Glutamatergic neuron (in vitro differentiated cells): ENCODE results near the gene RAB19. TPM values are rescaled to one million over a fixed set of nuclear protein-coding genes. Genes with fewer than 3 reads are reported as not detected.
A peak's percentile ranks its signal among the peaks of the same experiment; 100 is the strongest.

Experiments used
- DNase-seq: peaks from one replicate; pipeline ENCODE4 v3.0.0; 2022
- H3K27ac Mint-ChIP-seq: one replicate; pipeline ENCODE4 v1.8.0; 2020; ENCODE audit warnings: mild to moderate bottlenecking, mixed read lengths, inconsistent platforms; ENCODE audit not compliant: unreplicated experiment
- H3K27me3 Mint-ChIP-seq: one replicate; pipeline ENCODE4 v1.8.0; 2020; ENCODE audit warnings: mild to moderate bottlenecking, moderate library complexity, mixed read lengths, inconsistent platforms; ENCODE audit not compliant: unreplicated experiment
- H3K36me3 Mint-ChIP-seq: one replicate; pipeline ENCODE4 v1.8.0; 2020; ENCODE audit warnings: mild to moderate bottlenecking, mixed read lengths, inconsistent platforms; ENCODE audit not compliant: unreplicated experiment
- H3K4me1 Mint-ChIP-seq: one replicate; pipeline ENCODE4 v1.8.0; 2020; ENCODE audit warnings: mild to moderate bottlenecking, low read depth, mixed read lengths, inconsistent platforms; ENCODE audit not compliant: unreplicated experiment
- H3K4me3 Mint-ChIP-seq: one replicate; pipeline ENCODE4 v1.8.0; 2020; ENCODE audit warnings: mild to moderate bottlenecking, mixed read lengths, inconsistent platforms; ENCODE audit not compliant: unreplicated experiment
- H3K9me3 Mint-ChIP-seq: one replicate; pipeline ENCODE4 v1.8.0; 2020; ENCODE audit warnings: mild to moderate bottlenecking, moderate library complexity, mixed read lengths, inconsistent platforms; ENCODE audit not compliant: unreplicated experiment
- total RNA-seq: library from RNA; stranded (reverse); fragmentation: NEBNext Ultra II Directional; extraction: Animal tissue kit (Norgen Biotek cat#: 25700); gene quantifications from one replicate; pipeline ENCODE4 v1.2.1, GENCODE V29; 2021; ENCODE audit not compliant: unreplicated experiment
- TF ChIP-seq, protein P1 (sequence below): fragments of 200-600 bp; sonication (generic); IDR thresholded peaks from one replicate; pipeline ENCODE4 v1.5.0; 2021; ENCODE audit not compliant: partially characterized antibody, unreplicated experiment

The RAB19 gene
- total RNA-seq, 1 donor from 2014 or later, result not detected

DNA sequence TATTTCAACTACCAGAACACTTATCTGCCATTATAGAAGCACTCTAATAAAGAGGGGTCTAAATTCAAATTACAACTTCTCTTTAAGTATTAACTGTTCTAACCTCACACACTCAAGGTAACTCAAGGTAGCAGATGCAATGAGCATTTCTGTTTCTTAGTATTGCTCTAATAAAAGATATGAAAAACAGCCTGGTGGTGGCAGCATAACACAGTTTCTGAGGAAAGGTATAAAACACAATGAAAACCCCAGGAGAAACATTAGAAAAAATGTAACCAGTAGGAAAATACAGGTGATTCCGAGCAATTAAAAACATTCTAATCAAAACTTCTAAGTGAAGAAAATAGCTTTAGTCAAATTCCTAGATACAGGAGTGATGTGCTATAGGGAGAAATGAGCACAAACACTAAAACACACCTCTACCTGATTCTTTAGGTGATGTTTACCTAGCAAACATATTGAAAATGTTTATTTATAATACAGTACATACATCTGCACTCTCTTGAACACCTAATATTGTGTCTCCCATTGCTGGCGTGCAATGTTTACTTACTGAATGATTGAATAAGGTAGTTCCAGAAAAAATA lies 72.0 kb downstream of the RAB19 start:
- DNase-seq, result no peak
- H3K9me3 Mint-ChIP-seq, result peaks cover 11% of the 10 kb centered on the region
- no peak overlapping the region for H3K27ac Mint-ChIP-seq
- peak overlapping the region; percentile 22 for H3K4me3 Mint-ChIP-seq
- no peaks in the 10 kb centered on the region for H3K36me3 Mint-ChIP-seq
- TF ChIP-seq, protein P1, sequence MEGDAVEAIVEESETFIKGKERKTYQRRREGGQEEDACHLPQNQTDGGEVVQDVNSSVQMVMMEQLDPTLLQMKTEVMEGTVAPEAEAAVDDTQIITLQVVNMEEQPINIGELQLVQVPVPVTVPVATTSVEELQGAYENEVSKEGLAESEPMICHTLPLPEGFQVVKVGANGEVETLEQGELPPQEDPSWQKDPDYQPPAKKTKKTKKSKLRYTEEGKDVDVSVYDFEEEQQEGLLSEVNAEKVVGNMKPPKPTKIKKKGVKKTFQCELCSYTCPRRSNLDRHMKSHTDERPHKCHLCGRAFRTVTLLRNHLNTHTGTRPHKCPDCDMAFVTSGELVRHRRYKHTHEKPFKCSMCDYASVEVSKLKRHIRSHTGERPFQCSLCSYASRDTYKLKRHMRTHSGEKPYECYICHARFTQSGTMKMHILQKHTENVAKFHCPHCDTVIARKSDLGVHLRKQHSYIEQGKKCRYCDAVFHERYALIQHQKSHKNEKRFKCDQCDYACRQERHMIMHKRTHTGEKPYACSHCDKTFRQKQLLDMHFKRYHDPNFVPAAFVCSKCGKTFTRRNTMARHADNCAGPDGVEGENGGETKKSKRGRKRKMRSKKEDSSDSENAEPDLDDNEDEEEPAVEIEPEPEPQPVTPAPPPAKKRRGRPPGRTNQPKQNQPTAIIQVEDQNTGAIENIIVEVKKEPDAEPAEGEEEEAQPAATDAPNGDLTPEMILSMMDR, result peak; percentile 44
- peaks cover 6% of the 10 kb centered on the region for H3K4me1 Mint-ChIP-seq
- peaks cover 12% of the 10 kb centered on the region for H3K27me3 Mint-ChIP-seq

DNA sequence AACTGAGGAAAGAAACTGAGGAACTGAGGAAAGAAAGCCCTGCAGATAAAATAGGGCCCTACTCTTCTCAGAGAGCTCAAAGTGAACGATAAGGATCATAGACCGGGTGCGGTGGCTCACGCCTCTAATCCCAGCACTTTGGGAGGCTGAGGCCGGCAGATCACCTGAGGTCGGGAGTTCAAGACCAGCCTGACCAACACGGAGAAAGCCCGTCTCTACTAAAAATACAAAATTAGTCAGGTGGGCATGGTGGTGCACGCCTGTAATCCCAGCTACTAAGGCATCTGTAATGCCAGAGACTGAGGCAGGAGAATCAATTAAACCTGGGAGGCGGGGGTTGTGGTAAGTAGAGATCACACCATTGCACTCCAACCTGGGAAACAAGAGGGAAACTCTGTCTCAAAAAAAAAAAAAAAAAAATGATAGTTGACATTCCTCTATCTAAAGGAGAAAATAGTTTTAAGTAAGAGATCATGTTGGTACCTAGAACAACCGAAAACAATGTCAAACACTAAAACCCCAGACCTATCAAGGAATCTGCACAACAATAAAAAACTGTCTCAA lies 72.9 kb downstream of the RAB19 start:
- Mint-ChIP-seq H3K9me3 (peaks cover 11% of the 10 kb centered on the region), H3K4me1 (peaks cover 6% of the 10 kb centered on the region), H3K4me3 (peak overlapping the region; percentile 95), H3K27ac (no peak overlapping the region), H3K36me3 (no peaks in the 10 kb centered on the region), H3K27me3 (peaks cover 12% of the 10 kb centered on the region)
- DNase-seq, result no peak
- TF ChIP-seq, protein P1, result no peak

Other genes starting within 250 kb of the RAB19 start
- gene KDM7A, start 227.1 kb upstream of the RAB19 start, total RNA-seq, result 25.4 TPM
- gene SLC37A3, start 5.5 kb upstream of the RAB19 start, total RNA-seq, result 84.5 TPM
- gene MKRN1, start 75.4 kb downstream of the RAB19 start, total RNA-seq, result 138 TPM
- 64.7 TPM for gene DENND2A, start 236.8 kb downstream of the RAB19 start, total RNA-seq